NOMO-1 (cell line): ENCODE results near the gene UGT1A9.

Experiments
- DNase-seq, 2 experiments: peaks; one replicate each; lab custom pipeline; 2025; ENCODE audit not compliant: unreplicated experiment in 2 of 2; lab: John Stamatoyannopoulos, UW

The UGT1A9 gene

GRCh38 chr2:233756429-233757081, 84.9 kb downstream of the UGT1A9 start:
- no peak for DNase-seq

GRCh38 chr2:233758141-233758540, 86.4 kb downstream of the UGT1A9 start:
- no peak for DNase-seq

- DNase-seq: no peak
These were observed 87.2 kb downstream of the UGT1A9 start for GRCh38 chr2:233758849-233759248.

GRCh38 chr2:233760043-233760442, 88.3 kb downstream of the UGT1A9 start, which contains the start of gene UGT1A1:
Gene UGT1A1, plus strand, starts transcription at chr2:233760270. Its CDS starts 18 bp downstream, at chr2:233760288.
- no peak for DNase-seq

DNA sequence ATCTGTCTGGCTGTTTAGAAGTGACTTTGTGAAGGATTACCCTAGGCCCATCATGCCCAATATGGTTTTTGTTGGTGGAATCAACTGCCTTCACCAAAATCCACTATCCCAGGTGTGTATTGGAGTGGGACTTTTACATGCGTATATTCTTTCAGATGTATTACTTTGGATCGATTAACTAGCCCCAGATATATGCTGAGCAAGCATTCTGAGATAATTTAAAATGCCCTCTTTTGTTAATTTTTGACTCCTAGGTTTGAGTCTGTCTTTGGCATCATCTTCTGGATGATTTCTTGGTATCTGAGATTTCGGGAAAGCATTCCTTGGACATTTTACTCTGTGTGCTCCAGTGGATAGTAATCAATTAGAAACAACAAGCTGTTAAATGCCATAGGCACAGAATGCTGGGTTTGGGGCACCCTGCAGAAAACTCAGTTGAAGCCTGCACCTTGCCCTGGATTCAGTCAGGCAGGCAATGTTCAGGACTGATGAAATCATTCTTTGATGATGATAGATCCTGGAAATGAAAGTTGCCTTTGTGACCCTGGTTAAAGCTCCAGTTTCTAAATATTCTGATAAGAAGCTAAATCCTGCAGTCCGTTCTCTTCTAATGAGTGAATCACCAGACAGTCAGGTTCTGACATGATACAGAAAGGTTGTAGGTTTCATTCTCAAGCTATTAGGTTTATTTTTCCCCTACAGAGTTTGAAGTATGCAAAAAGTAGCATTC, 89.5 kb downstream of the UGT1A9 start:
- no peak for DNase-seq

- no peak for DNase-seq
These were observed 92.6 kb downstream of the UGT1A9 start for GRCh38 chr2:233764264-233764663.

- DNase-seq: no peak
These were observed 93.1 kb downstream of the UGT1A9 start for GRCh38 chr2:233764761-233765160.

- no peak for DNase-seq
These were observed 94.7 kb downstream of the UGT1A9 start for GRCh38 chr2:233766416-233766815.

GRCh38 chr2:233768076-233768475, 96.4 kb downstream of the UGT1A9 start:
- no peak for DNase-seq

DNA sequence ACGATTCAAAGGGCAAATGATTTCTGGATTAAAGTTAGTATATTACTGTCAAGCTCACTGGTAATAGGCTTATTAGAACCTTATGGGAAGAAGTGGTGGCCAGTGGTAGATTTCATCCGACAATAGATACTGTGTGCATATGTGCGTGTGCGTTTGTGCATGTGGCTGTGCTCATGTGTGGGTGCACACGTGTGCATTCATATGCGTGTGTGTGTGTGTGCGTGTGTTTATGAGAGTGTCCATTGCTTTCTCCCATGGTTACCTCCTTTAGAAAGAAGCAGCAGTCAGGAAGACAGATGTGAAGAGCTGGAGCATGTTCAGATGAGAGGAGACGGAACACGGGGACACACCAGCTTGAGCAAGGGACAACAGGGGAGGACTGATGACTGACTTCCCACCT, 97.6 kb downstream of the UGT1A9 start:
- DNase-seq: no peak

DNA sequence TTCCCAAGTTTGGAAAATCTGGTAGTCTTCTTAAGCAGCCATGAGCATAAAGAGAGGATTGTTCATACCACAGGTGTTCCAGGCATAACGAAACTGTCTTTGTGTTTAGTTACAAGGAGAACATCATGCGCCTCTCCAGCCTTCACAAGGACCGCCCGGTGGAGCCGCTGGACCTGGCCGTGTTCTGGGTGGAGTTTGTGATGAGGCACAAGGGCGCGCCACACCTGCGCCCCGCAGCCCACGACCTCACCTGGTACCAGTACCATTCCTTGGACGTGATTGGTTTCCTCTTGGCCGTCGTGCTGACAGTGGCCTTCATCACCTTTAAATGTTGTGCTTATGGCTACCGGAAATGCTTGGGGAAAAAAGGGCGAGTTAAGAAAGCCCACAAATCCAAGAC, 100.5 kb downstream of the UGT1A9 start:
- no peak for DNase-seq

- DNase-seq: no peak
These were observed 100.9 kb downstream of the UGT1A9 start for GRCh38 chr2:233772583-233772982.

- DNase-seq: no peak
These were observed 102.2 kb downstream of the UGT1A9 start for GRCh38 chr2:233773854-233774253.

DNA sequence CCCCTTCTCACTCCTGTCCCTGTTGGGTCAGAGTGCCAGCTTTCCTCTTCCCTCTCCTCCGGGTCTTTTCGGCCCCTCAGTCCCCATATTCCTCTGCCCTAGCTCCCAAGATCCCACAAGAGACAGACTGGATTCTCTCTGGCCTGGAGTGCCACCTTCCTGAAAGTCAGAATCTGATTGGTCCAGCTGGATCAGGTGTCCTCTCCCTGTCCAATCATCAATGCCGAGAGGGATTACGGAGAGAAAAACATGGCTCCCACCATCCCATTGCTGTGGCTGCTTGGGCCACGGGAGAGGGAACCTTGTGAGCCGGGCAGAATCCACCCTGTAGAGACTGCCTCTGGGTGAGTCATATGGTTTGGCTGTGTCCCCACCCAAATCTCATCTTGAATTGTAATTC, 103.7 kb downstream of the UGT1A9 start:
- DNase-seq: no peak

GRCh38 chr2:233778030-233778429, 106.3 kb downstream of the UGT1A9 start, which contains the start of gene MROH2A:
Gene MROH2A, plus strand, starts transcription at chr2:233778330. Its CDS starts 1,029 bp downstream, at chr2:233779359.
- DNase-seq: no peak

GRCh38 chr2:233779722-233780121, 108.0 kb downstream of the UGT1A9 start:
- no peak for DNase-seq

- no peak for DNase-seq
These were observed 109.1 kb downstream of the UGT1A9 start for GRCh38 chr2:233780771-233781170.

DNA sequence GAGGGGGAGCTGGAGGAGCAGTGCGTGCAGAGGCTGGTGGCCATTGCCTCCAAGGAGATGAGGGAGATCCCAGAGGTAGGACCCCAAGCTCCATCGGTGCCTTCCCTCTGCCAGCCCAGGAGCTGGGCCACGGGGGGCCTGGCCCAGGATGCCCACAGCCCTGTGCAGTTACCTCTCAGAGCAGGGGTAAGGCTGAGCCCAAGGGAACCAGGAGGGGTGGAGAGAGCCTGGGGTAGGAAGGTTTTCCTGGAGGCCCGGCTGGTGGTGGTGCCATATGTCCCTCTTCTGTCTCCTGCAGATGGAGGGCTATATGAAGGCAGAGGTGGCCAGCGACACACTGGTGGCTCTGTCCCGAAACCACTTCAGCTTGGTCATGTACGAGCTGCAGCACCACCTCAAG, 117.9 kb downstream of the UGT1A9 start:
- no peak for DNase-seq

GRCh38 chr2:233791151-233791882, 119.6 kb downstream of the UGT1A9 start:
- DNase-seq: no peak

GRCh38 chr2:233791883-233792329, 120.2 kb downstream of the UGT1A9 start:
- no peak for DNase-seq

DNA sequence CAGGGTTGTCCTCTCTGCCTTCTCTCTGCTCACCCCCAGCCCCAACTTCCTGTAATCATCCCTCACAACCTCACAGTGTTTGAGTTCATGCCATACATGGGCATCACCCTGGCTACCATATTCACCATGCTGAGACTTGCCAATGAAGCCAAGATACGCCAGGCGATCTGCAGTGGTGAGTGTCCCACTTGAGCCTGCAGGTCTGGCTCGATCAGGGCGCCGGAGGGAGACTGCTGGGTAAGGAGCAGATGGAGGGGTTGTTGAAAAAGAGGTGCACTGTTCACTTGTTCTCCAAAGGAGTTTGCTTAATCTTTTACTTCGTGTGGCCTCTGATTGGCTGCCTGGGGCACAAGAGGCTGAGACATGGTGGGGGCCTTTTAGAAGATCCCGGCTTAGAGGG, 121.0 kb downstream of the UGT1A9 start:
- DNase-seq: no peak
